Mesendoderm (in vitro differentiated cells): Measurements from ENCODE around the gene ORC5.
A peak's percentile ranks its signal among the peaks of the same experiment; 100 is the strongest.

Source experiments
- DNase-seq: peaks from one replicate; pipeline ENCODE4 v3.0.0; 2013
- H2AK5ac ChIP-seq: 2 replicates; pipeline ENCODE4 v1.6.1; 2013; ENCODE audit warnings: low read length, inconsistent platforms
- H2BK120ac ChIP-seq: 2 replicates; pipeline ENCODE4 v1.6.1; 2013; ENCODE audit warnings: low read depth, mild to moderate bottlenecking, low read length, moderate library complexity, mixed read lengths
- H2BK15ac ChIP-seq: replicated peaks from 2 replicates; pipeline ENCODE4 v1.6.1; 2013; ENCODE audit warnings: low read depth, mild to moderate bottlenecking, moderate library complexity
- H2BK5ac ChIP-seq: 2 replicates; pipeline ENCODE4 v1.6.1; 2013; ENCODE audit warnings: low read length, inconsistent platforms
- H3K18ac ChIP-seq: 2 replicates; pipeline ENCODE4 v1.6.1; 2013; ENCODE audit warnings: mild to moderate bottlenecking, low read length, mixed read lengths
- H3K23ac ChIP-seq: one replicate; pipeline ENCODE4 v1.6.1; 2013; ENCODE audit warnings: low read length
- H3K27ac ChIP-seq: 2 replicates; pipeline ENCODE4 v1.5.1; 2013; ENCODE audit warnings: low read depth, mild to moderate bottlenecking, inconsistent platforms, low read length, moderate library complexity
- H3K27me3 ChIP-seq: 2 replicates; pipeline ENCODE4 v1.6.1; 2013; ENCODE audit warnings: low read length, control low read depth, mild to moderate bottlenecking, inconsistent platforms; ENCODE audit not compliant: insufficient read depth, poor library complexity
- H3K36me3 ChIP-seq: 2 replicates; pipeline ENCODE4 v1.6.1; 2013; ENCODE audit warnings: low read length, inconsistent platforms; ENCODE audit not compliant: control insufficient read depth, insufficient read depth
- H3K4ac ChIP-seq: one replicate; pipeline ENCODE4 v1.6.1; 2013; ENCODE audit warnings: low read depth, mild to moderate bottlenecking, low read length, moderate library complexity
- H3K4me1 ChIP-seq: 2 replicates; pipeline ENCODE4 v1.6.1; 2013; ENCODE audit warnings: low read depth, low read length, inconsistent platforms; ENCODE audit not compliant: control insufficient read depth
- H3K4me2 ChIP-seq: 2 replicates; pipeline ENCODE4 v1.6.1; 2013; ENCODE audit warnings: low read length
- H3K4me3 ChIP-seq: 2 replicates; pipeline ENCODE4 v1.5.1; 2013; ENCODE audit warnings: mild to moderate bottlenecking, low read length
- H3K56ac ChIP-seq: one replicate; pipeline ENCODE4 v1.6.1; 2013; ENCODE audit warnings: low read length
- H3K79me1 ChIP-seq: 2 replicates; pipeline ENCODE4 v1.6.1; 2013; ENCODE audit warnings: low read length, inconsistent platforms
- H3K79me2 ChIP-seq: 2 replicates; pipeline ENCODE4 v1.6.1; 2013; ENCODE audit warnings: mild to moderate bottlenecking, low read length; ENCODE audit not compliant: control insufficient read depth, insufficient read depth
- H3K9ac ChIP-seq: 2 replicates; pipeline ENCODE4 v1.6.1; 2013; ENCODE audit warnings: low read length, inconsistent platforms
- H4K5ac ChIP-seq: one replicate; pipeline ENCODE4 v1.6.1; 2013; ENCODE audit warnings: low read length
- H4K8ac ChIP-seq: one replicate; pipeline ENCODE4 v1.6.1; 2013; ENCODE audit warnings: low read depth, mild to moderate bottlenecking, control low read depth, low read length, moderate library complexity
- WGBS: extraction: QIAGEN DNeasy Blood & Tissue Kit; methylation state at CpG from one replicate; pipeline ENCODE4 v1.1.7; 2013; ENCODE audit warnings: low lambda C conversion rate, missing lambda C conversion rate; ENCODE audit not compliant: insufficient coverage; ENCODE audit errors: extremely low coverage; 5-methylcytosine and 5-hydroxymethylcytosine counted together

Gene ORC5

DNA sequence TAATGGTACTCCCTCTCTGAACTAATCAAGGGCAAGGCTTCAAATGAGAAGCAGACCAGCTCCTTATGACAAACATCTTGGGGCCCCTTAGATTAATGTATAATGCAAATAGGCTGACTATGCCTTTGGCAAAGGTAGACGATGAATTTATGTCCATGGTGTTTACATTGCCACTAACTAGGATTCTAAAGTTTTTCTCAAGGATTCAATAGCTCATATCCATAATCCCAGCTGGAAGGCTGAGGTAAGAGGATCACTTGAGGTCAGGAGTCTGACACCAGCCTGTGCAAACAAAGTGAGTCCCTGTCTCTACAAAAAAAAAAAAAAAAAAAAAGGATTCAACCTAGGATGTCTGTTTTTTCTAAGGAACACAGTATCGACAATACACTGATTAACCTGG is 96.5 kb downstream of the ORC5 start:
- no peak overlapping the region for H3K9ac ChIP-seq
- peak overlapping the region; percentile 23 for H3K18ac ChIP-seq
- no peaks in the 10 kb centered on the region for H3K36me3 ChIP-seq
- no peak overlapping the region for H2BK5ac ChIP-seq
- no peak overlapping the region for H4K5ac ChIP-seq
- H3K79me2 ChIP-seq, result no peaks in the 10 kb centered on the region
- no CpG with 5 or more reads among the region's 2 CpGs for WGBS
- H3K4me3 ChIP-seq, result no peak overlapping the region
- no peaks in the 10 kb centered on the region for H3K79me1 ChIP-seq
- no peak overlapping the region for H3K56ac ChIP-seq
- no peak overlapping the region for H2AK5ac ChIP-seq
- H3K4ac ChIP-seq, result no peak overlapping the region
- no peaks in the 10 kb centered on the region for H3K27me3 ChIP-seq
- DNase-seq, result no peak
- H4K8ac ChIP-seq, result no peak overlapping the region
- H2BK15ac ChIP-seq, result no peak overlapping the region
- H3K27ac ChIP-seq, result no peak overlapping the region
- H3K4me2 ChIP-seq, result no peak overlapping the region
- H2BK120ac ChIP-seq, result no peak overlapping the region
- no peak overlapping the region for H3K23ac ChIP-seq
- H3K4me1 ChIP-seq, result no peaks in the 10 kb centered on the region

DNA sequence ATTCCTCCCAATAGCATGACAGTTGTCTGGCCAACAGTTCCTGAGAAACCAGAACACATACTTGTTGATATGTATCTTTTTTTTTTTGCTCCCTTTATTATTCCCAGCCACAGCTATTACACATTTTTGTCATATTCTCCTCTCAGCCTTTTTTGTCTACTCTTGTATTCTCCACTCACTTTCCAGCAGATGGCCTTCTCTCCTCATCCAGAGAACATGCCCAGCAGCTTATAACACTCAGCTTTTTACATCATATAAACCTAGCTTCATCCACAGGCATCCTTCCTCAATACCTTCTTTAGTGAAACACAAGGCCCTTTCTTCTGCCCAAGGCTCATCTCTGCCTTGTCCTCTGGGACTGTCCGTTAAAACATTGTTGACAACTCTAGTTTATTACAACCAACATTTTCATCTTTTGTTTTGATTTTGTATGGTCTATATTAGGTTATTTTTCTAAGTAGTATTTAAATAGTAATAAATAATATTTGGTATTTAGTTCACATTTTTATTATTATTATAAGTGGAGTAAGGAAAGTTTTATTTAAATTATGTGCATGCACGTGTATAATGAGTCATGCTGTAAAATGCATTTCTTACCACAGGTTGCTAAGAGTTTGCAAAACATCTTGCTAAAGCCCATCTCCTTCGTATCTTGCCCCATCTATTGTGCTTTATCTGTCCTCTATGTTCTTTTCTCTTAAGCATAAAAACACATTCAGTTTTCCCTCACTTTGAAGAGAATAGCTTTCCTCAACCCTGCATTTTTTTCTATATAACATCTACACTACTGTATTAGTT is 101.5 kb downstream of the ORC5 start:
- no peak overlapping the region for H2BK120ac ChIP-seq
- WGBS, result 100% methylated on average over 1 of the region's 3 CpGs
- H3K18ac ChIP-seq, result no peak overlapping the region
- no peak overlapping the region for H2BK15ac ChIP-seq
- H3K27me3 ChIP-seq, result no peaks in the 10 kb centered on the region
- no peak overlapping the region for H2BK5ac ChIP-seq
- H3K4me3 ChIP-seq, result no peak overlapping the region
- no peaks in the 10 kb centered on the region for H3K36me3 ChIP-seq
- no peak for DNase-seq
- no peak overlapping the region for H2AK5ac ChIP-seq
- H3K4ac ChIP-seq, result no peak overlapping the region
- no peaks in the 10 kb centered on the region for H3K79me1 ChIP-seq
- no peak overlapping the region for H3K4me2 ChIP-seq
- no peak overlapping the region for H4K5ac ChIP-seq
- H4K8ac ChIP-seq, result no peak overlapping the region
- H3K9ac ChIP-seq, result no peak overlapping the region
- no peaks in the 10 kb centered on the region for H3K4me1 ChIP-seq
- no peak overlapping the region for H3K56ac ChIP-seq
- H3K79me2 ChIP-seq, result no peaks in the 10 kb centered on the region
- H3K23ac ChIP-seq, result no peak overlapping the region
- H3K27ac ChIP-seq, result no peak overlapping the region

DNA sequence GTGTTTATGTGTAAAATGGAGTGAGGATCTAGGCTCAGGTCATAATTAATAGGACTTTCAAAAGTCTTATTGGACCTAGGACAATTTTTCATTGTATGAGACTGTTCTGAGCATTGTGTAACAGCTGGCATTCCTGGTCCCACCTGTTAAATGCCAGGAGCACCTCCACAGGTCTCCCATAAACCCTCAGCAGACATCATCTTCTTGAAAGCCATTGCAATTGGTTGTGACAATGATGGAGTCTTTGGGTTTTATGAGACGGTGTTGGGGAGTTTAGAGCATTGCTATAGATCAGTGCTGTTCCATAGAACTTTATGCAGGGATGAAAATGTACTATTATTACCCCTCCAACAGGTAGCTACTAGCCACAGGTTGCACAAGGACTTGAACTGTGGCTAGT is 108.9 kb downstream of the ORC5 start:
- Histone ChIP-seq H2AK5ac (no peak overlapping the region), H3K4me3 (no peak overlapping the region), H3K4me2 (no peak overlapping the region), H3K79me2 (no peaks in the 10 kb centered on the region), H4K5ac (no peak overlapping the region), H3K79me1 (no peaks in the 10 kb centered on the region), H2BK120ac (no peak overlapping the region), H3K27ac (no peak overlapping the region), H3K56ac (no peak overlapping the region), H3K18ac (no peak overlapping the region), H3K4ac (no peak overlapping the region), H3K23ac (no peak overlapping the region), H3K9ac (no peak overlapping the region), H2BK15ac (no peak overlapping the region), H4K8ac (no peak overlapping the region), H3K4me1 (no peaks in the 10 kb centered on the region), H2BK5ac (no peak overlapping the region), H3K36me3 (no peaks in the 10 kb centered on the region), H3K27me3 (no peaks in the 10 kb centered on the region)
- no peak for DNase-seq
- no CpG with 5 or more reads among the region's 1 CpG for WGBS

- Histone ChIP-seq H3K4me1 (no peaks in the 10 kb centered on the region), H3K4me2 (no peak overlapping the region), H3K79me2 (no peaks in the 10 kb centered on the region), H3K23ac (no peak overlapping the region), H3K4me3 (no peak overlapping the region), H2BK120ac (no peak overlapping the region), H4K5ac (no peak overlapping the region), H3K56ac (no peak overlapping the region), H3K27me3 (no peaks in the 10 kb centered on the region), H3K9ac (no peak overlapping the region), H3K18ac (no peak overlapping the region), H2BK15ac (no peak overlapping the region), H3K36me3 (no peaks in the 10 kb centered on the region), H2AK5ac (no peak overlapping the region), H3K79me1 (no peaks in the 10 kb centered on the region), H3K4ac (no peak overlapping the region), H4K8ac (no peak overlapping the region), H2BK5ac (no peak overlapping the region), H3K27ac (no peak overlapping the region)
- WGBS, result no CpG with 5 or more reads among the region's 6 CpGs
- DNase-seq, result peak; percentile 63
These were observed 111.1 kb downstream of the ORC5 start for GRCh38 chr7:104096683-104097082.

DNA sequence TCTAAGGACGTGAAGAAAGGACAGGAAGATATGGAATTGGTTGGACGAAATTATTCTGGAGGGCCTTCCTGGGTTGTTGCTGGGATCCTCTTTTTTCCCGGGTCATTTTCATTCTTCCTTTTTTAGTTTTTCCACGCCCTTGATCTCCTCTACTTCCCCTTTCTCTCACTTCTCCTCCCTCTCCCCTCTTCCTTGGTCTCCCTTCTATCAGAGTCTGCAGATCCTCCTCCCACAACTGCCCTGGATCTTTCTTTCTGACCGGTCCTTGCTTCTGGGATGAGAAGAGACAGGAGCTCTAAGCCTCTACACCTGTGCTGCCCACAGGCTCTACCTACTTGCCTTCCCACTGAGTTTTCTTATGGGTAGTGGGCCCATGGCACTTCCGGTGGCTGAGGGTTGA is 114.7 kb downstream of the ORC5 start:
- H3K9ac ChIP-seq, result no peak overlapping the region
- no peak overlapping the region for H3K27ac ChIP-seq
- no peaks in the 10 kb centered on the region for H3K4me1 ChIP-seq
- no peak overlapping the region for H3K4ac ChIP-seq
- no peaks in the 10 kb centered on the region for H3K36me3 ChIP-seq
- no peak overlapping the region for H3K23ac ChIP-seq
- no peak overlapping the region for H3K56ac ChIP-seq
- no peak for DNase-seq
- WGBS, result no CpG with 5 or more reads among the region's 6 CpGs
- H3K4me2 ChIP-seq, result no peak overlapping the region
- H3K79me1 ChIP-seq, result no peaks in the 10 kb centered on the region
- no peaks in the 10 kb centered on the region for H3K79me2 ChIP-seq
- no peak overlapping the region for H2BK5ac ChIP-seq
- no peak overlapping the region for H2BK15ac ChIP-seq
- peak overlapping the region; percentile 76 for H4K8ac ChIP-seq
- no peak overlapping the region for H3K4me3 ChIP-seq
- H3K27me3 ChIP-seq, result no peaks in the 10 kb centered on the region
- H2AK5ac ChIP-seq, result no peak overlapping the region
- H4K5ac ChIP-seq, result no peak overlapping the region
- H3K18ac ChIP-seq, result no peak overlapping the region
- H2BK120ac ChIP-seq, result no peak overlapping the region

DNA sequence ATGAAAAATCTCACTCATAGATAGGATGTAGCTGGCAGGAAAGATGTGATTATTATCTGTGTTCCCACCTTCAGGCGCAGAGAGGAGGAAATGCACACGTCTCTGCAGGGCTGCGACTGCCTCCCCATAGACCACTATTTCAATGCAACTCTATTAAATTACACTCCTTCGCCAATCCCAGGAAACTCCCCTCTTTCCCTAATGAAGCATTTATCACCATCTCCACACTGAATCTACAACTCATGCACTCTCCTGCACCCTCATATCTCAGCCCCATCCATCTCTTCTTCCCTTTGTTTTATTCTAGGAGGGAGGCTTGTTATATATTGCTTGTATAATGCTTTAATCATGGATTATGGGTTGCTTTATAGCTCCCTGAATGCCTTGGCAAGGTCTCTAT is 116.6 kb downstream of the ORC5 start:
- Histone ChIP-seq H3K23ac (no peak overlapping the region), H3K79me1 (no peaks in the 10 kb centered on the region), H2AK5ac (no peak overlapping the region), H3K4me2 (no peak overlapping the region), H2BK120ac (no peak overlapping the region), H3K4ac (no peak overlapping the region), H2BK15ac (no peak overlapping the region), H3K27me3 (no peaks in the 10 kb centered on the region), H3K56ac (no peak overlapping the region), H3K18ac (no peak overlapping the region), H3K79me2 (no peaks in the 10 kb centered on the region), H3K27ac (no peak overlapping the region), H3K4me3 (no peak overlapping the region), H3K36me3 (no peaks in the 10 kb centered on the region), H3K4me1 (no peaks in the 10 kb centered on the region), H4K5ac (no peak overlapping the region), H2BK5ac (no peak overlapping the region), H4K8ac (no peak overlapping the region), H3K9ac (no peak overlapping the region)
- no peak for DNase-seq
- no CpG with 5 or more reads among the region's 4 CpGs for WGBS
